Liver (tissue), 3 donors: ENCODE measurements around the gene LRRC32.

Experiments used
- EGR1 ChIP-seq, 2 donors: IDR thresholded peaks; 2 replicates each; pipeline ENCODE4 v1.6.1; 2016 to 2018; ENCODE audit warnings: antibody characterized with exemption in 2 of 2, low read depth in 2 of 2
- FOXA1 ChIP-seq: IDR thresholded peaks from 2 replicates; pipeline ENCODE4 v1.6.1; 2016; ENCODE audit warnings: antibody characterized with exemption
- GABPA ChIP-seq, 2 donors: IDR thresholded peaks in 1 of 2; conservative IDR thresholded peaks in 1 of 2; 2 replicates each; pipeline ENCODE4 v1.6.1; 2016; ENCODE audit warnings: antibody characterized with exemption in 2 of 2, mild to moderate bottlenecking in 1 of 2, moderate library complexity in 1 of 2
- HNF4G ChIP-seq: IDR thresholded peaks from 2 replicates; pipeline ENCODE4 v1.6.1; 2016; ENCODE audit warnings: antibody characterized with exemption
- JUND ChIP-seq, 2 donors: IDR thresholded peaks; 2 replicates each; pipeline ENCODE4 v1.6.1; 2016; ENCODE audit warnings: antibody characterized with exemption in 2 of 2
- RXRA ChIP-seq, 2 donors: IDR thresholded peaks; 2 replicates each; pipeline ENCODE4 v1.6.1; 2017 to 2018; ENCODE audit warnings: antibody characterized with exemption in 2 of 2, mild to moderate bottlenecking in 1 of 2
- SP1 ChIP-seq: IDR thresholded peaks from 2 replicates; pipeline ENCODE4 v1.6.1; 2018; ENCODE audit warnings: antibody characterized with exemption, mild to moderate bottlenecking
- TAF1 ChIP-seq: conservative IDR thresholded peaks from 2 replicates; pipeline ENCODE4 v1.6.1; 2016; ENCODE audit warnings: antibody characterized with exemption, mild to moderate bottlenecking
- YY1 ChIP-seq: IDR thresholded peaks from 2 replicates; pipeline ENCODE4 v1.6.1; 2016; ENCODE audit warnings: antibody characterized with exemption, mild to moderate bottlenecking
- TF ChIP-seq, protein P1 (sequence below): fragments of 150-350 bp; IDR thresholded peaks from 2 replicates; pipeline ENCODE4 v1.5.1; 2017; ENCODE audit warnings: improper control_type of control experiment, low read depth, low read length; ENCODE audit not compliant: missing input control
- TF ChIP-seq, protein P2 (sequence below): IDR thresholded peaks from 2 replicates; pipeline ENCODE4 v1.6.1; 2016; ENCODE audit warnings: antibody characterized with exemption
- TF ChIP-seq, protein P3 (sequence below): IDR thresholded peaks from 2 replicates; pipeline ENCODE4 v1.6.1; 2016; ENCODE audit warnings: antibody characterized with exemption, mild to moderate bottlenecking
- donor health status: healthy.
- donor health status: healthy.

DNA sequence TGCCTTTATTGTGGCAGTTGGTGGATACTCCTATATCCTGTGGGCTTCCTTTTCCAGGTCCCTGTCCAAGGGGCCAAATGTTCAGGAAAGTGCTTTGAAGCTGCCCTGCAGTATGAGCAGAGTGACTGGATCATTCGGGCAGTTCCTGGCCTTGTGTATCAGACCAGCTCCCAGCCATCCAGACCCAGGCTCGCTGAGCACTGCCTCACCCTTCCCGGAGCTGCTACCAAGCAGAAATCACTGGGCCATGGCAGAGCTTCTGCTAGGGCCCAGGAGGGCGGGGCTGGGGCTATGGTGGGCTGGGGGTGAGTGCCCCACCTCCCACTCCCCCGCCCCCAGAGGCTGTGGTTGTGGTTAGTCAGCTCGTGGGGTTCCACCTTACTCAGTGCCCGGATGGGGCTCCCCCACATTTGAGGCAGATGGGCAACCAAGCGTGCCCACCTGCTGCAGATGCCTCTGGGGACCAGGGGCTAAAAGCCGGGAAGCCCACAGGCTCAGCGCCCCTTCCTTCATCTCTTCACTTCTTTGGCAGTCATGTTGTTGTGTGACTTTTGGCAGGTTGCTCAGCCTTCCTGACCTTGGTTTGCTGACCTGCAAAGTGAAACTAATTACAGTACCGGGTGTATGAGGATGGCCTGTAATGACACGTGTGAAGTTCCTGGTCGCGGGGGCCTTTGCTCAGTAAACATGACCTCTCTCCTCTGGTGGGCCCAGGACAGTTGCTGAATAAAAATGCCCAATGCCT is 2.1 kb upstream of the LRRC32 start:
- TF ChIP-seq, protein P1, sequence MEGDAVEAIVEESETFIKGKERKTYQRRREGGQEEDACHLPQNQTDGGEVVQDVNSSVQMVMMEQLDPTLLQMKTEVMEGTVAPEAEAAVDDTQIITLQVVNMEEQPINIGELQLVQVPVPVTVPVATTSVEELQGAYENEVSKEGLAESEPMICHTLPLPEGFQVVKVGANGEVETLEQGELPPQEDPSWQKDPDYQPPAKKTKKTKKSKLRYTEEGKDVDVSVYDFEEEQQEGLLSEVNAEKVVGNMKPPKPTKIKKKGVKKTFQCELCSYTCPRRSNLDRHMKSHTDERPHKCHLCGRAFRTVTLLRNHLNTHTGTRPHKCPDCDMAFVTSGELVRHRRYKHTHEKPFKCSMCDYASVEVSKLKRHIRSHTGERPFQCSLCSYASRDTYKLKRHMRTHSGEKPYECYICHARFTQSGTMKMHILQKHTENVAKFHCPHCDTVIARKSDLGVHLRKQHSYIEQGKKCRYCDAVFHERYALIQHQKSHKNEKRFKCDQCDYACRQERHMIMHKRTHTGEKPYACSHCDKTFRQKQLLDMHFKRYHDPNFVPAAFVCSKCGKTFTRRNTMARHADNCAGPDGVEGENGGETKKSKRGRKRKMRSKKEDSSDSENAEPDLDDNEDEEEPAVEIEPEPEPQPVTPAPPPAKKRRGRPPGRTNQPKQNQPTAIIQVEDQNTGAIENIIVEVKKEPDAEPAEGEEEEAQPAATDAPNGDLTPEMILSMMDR, result no peak
- no peak for TF ChIP-seq JUND (IDR thresholded peaks at IDR 0.05)
- TF ChIP-seq TAF1, result no peak
- no peak for TF ChIP-seq FOXA1
- TF ChIP-seq, protein P2, sequence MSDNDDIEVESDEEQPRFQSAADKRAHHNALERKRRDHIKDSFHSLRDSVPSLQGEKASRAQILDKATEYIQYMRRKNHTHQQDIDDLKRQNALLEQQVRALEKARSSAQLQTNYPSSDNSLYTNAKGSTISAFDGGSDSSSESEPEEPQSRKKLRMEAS, result no peak
- no peak for TF ChIP-seq RXRA (IDR thresholded peaks at IDR 0.05)
- TF ChIP-seq GABPA (IDR thresholded peaks at IDR 0.05 in 1 of 2, conservative IDR thresholded peaks at IDR 0.05 in 1 of 2), result no peak
- TF ChIP-seq YY1, result no peak
- TF ChIP-seq EGR1 (IDR thresholded peaks at IDR 0.05; ENCODE audit: low read depth in 2 of 2), result no peak
- no peak for TF ChIP-seq HNF4G
- TF ChIP-seq, protein P3, sequence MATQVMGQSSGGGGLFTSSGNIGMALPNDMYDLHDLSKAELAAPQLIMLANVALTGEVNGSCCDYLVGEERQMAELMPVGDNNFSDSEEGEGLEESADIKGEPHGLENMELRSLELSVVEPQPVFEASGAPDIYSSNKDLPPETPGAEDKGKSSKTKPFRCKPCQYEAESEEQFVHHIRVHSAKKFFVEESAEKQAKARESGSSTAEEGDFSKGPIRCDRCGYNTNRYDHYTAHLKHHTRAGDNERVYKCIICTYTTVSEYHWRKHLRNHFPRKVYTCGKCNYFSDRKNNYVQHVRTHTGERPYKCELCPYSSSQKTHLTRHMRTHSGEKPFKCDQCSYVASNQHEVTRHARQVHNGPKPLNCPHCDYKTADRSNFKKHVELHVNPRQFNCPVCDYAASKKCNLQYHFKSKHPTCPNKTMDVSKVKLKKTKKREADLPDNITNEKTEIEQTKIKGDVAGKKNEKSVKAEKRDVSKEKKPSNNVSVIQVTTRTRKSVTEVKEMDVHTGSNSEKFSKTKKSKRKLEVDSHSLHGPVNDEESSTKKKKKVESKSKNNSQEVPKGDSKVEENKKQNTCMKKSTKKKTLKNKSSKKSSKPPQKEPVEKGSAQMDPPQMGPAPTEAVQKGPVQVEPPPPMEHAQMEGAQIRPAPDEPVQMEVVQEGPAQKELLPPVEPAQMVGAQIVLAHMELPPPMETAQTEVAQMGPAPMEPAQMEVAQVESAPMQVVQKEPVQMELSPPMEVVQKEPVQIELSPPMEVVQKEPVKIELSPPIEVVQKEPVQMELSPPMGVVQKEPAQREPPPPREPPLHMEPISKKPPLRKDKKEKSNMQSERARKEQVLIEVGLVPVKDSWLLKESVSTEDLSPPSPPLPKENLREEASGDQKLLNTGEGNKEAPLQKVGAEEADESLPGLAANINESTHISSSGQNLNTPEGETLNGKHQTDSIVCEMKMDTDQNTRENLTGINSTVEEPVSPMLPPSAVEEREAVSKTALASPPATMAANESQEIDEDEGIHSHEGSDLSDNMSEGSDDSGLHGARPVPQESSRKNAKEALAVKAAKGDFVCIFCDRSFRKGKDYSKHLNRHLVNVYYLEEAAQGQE, result no peak
- TF ChIP-seq SP1, result no peak
